NCI-H69 (cell line): Measurements from ENCODE around the gene OSTM1.

Experiments
- DNase-seq: peaks from one replicate; lab custom pipeline; 2025; lab: John Stamatoyannopoulos, UW

OSTM1 gene

DNA sequence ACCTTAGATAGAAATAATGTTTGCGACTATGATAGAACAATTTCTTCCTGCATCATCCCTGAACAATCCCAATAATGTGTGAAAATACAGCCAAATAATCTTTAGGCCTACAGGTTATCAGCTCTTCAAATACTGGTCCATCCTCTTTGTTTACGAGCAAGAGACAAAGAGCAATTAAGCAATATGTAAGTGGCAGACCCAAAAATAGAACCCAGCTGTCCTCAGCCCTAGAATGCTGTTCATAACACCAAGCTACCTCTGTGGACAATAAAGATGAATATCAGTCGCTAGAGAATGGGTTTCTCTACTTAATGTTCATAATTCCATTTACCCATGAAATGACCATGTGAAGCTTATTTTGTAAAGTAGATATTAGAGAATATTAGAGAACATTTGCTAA is 28.4 kb upstream of the OSTM1 start:
- no peak for DNase-seq

DNA sequence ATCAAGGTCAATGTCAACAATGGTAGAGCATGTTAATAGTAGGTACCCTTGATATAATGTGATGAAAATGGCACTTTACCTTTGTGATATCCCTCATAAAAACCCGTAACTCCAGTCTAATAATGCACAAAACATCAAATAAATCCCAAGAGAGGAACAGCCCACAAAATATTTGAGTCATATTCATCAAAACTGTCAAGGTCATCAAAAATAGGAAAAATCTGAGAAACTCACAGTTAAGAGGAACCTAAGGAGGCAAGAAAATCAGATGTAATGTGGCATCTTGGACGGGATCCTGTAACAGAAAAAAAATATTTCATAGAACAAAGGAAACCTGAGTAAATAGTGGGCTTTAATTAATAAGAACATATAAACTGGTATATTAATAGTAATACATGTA is 25.5 kb upstream of the OSTM1 start:
- no peak for DNase-seq

DNA sequence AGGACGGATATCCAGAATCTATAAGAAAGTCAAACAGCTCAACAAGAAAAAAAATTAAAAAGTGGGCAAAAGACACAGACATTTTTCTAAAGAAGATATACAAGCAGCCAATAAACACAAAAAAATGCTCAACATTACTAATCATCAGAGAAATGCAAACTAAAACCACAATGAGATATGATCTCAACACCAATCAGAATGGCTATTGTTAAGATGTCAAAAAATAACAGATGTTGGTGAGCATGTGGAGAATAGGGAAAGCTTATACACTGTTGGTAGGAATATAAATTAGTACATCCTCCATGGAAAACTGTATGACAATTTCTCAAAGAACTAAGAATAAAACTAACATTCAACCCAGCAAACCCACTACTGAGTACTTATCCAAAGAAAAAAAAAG is 23.3 kb upstream of the OSTM1 start:
- no peak for DNase-seq

DNA sequence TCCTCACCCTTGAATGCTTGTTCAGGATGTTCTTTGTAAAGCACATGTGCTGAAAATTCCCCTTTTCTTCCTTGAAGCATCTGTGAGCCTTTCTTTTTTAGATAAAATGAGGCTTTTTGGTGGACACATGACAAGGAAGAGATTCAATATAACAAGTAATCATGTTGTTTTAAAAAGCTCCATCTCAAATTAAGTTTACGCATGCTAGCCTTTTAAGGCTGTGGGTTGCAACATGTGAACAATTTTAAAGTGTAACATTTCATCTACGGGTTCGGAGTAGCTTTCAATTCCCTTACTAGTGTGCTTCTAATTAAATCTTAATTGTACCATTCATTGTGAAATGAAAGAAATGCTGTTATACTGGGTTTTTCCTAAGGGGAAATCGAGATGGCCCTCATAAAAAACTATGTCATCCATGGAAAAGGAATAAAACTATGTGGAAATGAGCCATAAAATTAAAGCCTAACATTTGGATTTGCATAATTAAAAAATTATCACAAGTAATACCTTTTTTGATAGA is 19.3 kb upstream of the OSTM1 start:
- DNase-seq: no peak

DNA sequence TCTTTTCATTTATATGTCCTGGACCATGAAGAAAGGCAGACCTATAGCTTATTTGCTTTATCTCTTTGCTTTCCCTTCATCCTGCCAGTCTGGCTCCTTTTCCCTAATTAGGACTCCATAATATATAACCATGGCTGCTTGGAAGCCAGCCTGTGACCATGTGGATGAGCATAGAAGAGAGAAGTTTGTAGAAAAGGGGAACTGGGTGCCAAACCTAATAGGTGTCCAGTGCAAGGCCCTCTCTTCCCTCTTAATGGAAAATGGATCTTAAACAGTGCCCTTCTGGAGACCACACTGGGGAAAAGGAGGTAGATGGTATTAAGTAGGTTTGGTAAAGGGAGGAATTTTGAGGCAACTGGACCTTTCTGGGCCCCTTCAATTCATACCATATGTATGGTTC is 16.7 kb upstream of the OSTM1 start:
- DNase-seq: no peak

DNA sequence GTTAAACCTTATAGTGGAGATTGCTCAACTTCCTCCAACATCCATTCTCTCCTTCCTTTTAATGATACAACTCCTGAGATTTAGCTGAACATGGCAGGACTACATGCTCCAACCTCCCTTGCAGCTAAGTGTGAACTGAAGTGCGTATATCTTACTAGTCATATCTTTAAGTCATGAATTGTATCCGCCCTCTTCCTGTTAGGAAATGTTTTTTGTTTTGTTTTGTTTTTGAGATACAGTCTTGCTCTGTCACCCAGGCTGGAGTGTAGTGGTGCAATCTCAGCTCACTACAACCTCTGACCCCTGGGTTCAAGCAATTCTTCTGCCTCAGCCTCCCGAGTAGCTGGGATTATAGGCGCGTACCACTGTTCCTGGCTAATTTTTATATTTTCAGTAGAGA is 8.8 kb upstream of the OSTM1 start:
- DNase-seq: no peak

DNA sequence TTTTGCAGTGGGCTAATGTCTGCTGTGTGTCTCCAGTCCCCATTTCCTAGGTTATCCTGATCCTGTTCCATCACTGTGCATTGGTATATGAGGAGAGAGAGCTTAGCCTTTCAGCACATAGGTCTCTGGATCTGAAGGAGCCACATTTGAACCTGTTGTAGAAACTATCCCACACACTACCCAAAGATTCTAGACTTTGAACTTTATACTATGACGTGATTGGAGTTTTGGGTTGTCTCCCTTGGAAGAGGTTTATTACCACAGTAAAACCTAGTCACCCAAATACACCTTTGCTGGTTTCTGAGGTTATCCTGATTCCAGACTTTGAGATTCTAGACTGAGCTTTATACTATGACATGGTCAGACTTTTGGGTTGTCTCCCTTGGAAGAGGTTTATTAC is 8.0 kb upstream of the OSTM1 start:
- no peak for DNase-seq

DNA sequence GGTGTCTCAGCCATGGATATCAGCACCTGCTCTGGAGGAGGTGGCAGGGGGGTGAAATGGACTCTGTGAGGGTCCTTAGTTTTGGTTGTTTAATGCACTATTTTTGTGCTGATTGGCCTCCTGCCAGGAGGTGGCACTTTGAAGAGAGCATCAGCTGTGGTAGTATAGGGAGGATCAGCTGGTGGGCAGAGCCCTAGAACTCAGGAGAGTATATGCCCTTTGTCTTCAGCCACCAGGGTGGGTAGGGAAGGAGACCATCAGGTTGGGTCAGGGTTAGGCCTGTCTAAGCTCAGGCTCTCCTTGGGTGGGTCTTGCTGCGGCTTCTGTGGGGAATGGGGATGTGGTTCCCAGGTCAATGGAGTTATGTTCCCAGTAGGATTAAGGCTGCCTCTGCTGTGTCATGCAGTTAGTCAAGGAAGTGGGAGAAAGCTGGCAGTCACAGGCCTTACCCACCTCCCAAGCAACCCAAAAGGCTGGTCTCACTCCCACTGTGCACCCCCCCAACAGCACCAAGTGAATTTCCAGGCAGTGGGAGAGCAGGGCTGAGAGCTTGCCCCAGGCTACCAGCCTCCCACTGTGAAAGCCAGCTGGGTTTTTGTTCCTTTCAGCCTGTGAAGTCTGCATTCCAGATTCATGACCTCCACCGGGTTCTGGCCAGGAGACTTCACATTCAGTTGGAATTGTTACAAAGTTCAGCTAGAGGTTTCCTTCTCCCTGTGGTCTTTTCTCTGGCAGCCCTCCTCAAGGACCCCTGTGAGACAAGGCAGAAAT is 5.7 kb upstream of the OSTM1 start:
- peak; percentile 67 for DNase-seq

DNA sequence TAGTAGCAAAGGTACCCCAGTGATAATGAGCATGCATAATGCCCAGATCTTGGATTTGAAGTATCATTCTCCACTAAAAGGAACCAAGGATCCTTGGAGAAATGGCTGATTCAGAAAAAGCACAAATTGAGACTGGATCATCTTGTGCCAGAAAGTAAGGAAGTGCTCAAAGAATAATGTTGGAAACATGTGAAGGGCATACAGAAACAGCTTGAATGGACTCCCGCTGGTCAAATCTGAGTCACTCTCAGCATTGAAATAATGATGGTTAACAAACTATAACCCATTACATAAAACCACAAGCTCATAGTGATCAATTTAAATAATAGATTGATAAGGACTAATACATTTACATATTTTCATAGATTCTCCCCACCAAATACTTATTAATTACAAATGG is 3.6 kb upstream of the OSTM1 start:
- DNase-seq: no peak

DNA sequence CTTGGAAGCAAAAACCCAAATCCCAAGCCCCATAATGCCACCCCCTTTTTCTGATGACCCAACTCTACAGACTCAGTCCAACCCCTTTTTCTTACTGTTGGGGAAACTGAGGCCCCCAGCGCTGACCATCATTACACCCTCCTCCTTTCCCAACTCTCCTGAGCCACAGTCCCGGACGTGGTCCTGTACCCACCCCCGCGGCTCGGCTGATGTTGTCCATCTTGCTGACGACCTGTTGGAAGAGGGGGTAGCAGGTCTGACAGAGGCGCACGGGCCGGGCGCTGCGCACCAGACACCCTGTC is 533 bp downstream of the OSTM1 start:
- no peak for DNase-seq

DNA sequence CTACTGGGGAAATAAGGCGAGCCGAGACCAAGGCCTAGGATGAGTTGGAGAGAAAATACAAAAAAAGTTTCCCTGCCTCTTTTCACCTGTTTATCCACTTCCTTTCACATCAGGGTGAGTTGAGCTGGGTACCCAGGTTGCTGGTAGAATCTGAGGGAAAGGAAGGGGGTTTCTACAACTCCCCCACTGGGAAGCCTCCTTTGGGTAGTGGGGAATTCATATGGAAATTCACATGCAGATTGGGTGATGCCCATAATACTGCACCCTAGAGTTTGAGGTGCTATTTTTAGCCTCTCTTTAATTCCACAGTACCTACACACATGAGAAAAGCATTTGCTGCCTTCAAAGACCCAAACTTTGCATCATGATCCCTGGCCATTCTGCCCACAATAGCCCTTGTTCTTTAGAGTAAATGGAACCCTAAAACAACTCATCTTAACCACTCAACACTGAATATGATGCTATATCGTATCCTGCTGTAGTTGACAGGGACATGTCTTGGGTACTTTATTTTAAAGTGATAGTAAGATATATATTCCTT is 2.7 kb downstream of the OSTM1 start:
- no peak for DNase-seq

DNA sequence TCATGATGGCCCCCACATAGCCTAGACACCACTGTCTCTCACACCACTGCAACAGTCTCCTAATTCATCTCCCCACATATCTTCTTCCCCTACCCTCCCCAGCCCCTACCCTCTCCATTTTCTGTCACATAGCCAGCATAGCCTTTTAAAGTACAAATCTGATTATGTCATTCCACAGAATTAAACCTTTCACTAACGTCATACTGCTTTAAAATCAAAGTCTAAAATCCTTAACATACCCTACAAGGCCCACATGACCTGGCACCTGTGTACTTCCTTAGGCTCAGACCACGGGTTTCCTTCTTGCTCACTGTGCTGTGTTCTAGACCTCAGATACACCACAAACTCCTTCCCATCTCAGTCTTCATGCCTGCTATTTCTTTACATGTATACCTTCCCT is 5.9 kb downstream of the OSTM1 start:
- DNase-seq: no peak

DNA sequence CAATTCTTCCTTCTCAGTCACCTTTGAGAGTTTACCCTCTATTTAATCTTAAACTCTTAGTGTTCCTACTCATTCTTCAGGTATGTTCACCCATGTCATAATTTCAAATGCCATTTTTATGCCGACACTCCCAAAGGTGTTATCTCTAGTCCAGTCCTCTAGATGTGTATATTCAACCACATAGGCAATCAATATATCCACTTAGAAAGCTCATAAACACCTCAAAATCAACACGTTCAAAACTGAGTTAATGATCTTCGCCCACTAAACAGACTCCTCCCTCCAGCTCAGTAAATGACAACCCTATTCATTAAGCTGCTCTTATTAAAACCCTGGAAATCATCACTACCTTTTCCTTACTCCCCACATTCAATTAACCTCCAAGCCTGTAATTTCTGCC is 6.4 kb downstream of the OSTM1 start:
- DNase-seq: no peak

DNA sequence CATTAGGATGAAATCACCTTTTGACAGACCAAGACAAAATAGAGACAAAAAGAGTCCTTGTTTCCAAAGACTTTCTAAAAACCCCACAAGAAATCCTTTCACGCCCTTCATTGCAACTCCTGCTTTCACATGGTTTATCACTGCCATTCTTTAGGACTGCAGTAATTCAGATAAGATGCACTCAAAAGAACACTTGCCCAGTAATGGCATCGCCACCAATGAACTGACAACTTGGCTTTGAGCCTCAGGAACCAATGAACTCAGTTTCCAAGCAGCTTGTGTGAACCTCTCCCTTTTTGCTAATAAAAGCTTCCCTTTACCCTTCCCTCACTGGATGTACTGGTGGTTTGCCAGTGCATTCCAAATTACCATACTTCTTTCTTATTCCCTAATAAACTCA is 21.8 kb downstream of the OSTM1 start:
- DNase-seq: no peak

DNA sequence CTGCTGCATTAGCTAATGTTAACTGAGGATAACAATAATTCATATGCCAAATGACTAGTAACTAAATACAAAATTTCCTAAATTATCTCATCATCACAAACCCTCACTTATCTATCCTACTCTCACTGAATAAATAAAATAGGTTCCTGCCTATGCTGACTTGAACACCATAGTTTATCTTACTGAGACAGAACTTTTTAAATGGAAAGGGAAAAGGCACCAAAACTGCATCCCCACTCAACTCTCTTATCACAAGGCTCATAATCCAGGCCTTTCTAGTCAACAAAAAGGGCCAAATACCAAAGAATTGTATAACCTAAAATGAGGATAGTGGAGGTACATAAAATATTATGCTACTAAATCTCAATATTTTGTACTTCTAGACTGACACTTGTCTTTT is 23.1 kb downstream of the OSTM1 start:
- DNase-seq: no peak

DNA sequence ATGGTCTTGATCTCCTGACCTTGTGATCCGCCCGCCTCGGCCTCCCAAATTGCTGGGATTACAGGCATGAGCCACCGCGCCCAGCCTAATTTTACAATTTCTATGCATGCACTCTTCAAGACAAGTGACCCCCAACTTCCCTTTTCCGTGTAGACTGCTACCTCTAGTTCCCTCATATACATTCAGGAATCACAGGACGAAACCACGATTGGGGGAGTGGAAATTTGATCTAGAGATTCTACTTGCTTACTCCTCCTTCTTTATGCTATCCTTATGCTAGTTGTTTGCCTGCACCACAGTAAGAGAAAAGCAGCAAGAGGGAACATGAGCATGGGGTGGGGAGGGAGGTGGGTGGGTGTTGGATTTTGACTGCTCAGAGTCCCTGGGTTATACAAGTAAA is 34.9 kb downstream of the OSTM1 start:
- no peak for DNase-seq

DNA sequence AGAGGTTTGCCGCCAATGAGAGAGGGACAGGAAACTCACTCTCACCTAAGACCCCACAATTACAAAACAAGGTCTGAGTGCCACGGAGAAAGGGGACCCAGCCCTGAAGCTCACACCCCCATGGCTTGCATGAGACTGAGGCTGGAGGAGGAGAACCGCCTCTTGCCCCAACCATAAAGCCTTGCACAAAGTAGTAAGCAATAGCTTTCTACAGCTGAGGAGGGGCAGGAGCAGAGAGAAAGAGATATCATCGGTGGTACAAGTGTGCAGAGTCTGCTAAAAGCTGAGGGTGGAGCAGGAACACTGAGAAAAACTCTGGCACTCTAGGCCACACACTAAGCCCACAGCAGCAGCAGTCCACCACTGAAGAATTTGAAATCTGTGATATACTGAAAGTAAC is 37.7 kb downstream of the OSTM1 start:
- DNase-seq: no peak

DNA sequence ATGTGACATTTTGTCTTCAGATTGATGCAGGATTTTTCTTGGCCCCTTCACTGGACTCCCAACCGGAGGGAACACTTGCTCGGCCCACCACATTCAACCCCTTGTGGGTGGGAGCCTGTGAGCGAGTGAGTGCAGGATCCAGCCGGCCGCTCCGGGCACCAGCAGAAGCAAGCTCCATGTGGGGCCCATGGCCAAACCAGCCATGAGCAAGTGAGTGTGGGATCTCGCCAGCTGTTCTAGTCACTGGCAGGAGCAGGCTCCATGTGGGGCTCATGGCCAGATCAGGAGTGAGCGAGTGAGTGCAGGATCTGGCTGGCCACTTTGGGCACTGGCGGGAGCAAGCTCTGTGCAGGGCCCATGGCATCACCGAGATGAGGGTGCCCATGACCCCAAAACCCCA is 42.6 kb downstream of the OSTM1 start:
- DNase-seq: no peak

DNA sequence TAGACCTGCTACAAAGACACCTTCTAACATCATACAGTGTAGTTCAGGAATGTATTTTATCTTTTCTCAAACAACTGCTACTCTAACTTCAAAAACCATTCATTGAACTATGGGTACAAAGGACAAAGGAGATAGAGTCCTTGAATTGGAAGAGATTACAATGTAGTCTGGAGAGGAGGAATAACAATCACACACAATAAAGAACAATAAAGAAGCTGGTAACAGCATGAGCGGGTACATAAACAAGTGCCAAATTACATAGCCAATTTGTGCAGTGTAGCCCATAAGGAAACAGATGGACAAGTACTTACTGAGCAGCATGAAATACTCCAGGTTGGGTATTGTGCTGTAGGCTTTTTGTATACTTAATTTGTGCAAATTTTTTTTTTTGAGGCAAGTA is 44.3 kb downstream of the OSTM1 start:
- DNase-seq: peak; percentile 92

DNA sequence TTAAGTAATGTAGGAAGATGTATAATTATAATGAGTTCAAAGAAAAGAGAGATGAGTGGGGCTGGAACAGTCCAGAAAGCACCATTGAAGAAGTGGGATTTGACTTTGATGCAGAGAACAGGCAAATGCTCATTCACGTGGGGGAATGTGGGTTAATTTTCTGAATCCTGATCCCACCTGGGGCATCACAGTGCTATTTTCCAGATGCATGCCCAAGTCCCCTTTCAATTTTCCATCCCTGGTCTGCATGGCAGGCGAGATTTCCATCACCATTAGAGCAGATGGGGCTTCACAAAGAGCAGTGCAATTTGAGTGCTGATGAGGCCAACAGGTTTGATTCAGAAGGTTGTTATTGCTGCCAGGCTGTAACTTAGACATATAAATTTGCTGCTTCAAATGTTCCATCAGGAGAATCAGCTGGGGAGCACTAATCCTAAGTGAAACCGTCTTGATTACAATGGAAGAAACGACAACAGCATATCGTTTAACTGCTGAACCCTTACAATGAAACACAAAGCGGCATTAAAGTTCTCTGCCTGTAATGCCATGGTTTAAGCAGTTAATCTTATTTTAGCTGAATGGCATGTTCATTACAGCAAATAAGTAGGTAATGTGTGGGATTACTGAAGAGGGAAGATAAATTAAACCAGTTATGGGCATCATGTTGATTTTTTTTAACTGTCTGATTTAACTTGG is 45.2 kb downstream of the OSTM1 start:
- DNase-seq: peak; percentile 95

DNA sequence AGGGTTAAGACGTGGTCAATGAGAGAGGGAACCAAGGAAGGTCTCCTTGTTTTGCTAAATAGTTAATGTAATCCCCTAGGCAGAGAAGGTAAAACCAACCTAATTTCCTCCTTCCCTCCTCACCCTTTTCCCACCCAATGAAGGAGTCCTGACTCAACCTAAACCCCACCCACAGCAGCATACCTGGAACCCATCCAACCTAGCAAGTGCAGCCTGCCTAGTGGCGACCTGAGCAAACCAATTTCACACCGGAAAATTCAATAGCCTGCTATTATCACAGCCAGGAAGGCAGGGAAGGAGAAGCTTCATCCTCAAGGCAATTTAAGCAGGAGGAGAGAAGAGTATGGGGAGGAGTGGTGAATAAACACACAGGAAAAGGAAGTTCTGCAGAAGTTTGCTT is 46.9 kb downstream of the OSTM1 start:
- peak; percentile 99 for DNase-seq

DNA sequence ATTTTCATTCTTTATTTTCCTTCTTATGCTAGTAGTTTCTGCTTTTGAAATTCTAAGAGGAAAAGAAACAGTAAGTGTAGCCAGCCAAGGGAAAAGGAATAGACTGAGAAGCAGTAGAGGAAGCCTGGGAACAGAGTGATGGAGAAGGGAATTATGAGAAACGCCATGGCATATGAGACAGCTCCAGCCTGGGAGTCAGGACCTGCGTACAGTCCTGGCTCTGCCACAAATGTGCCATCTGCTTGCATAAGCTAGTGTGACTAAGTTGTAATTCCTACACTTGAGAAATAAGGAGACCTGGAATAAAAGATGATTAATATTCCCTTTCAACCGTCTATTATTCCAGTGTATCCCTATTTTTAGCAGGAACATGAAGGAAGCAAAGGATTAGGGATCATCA is 47.5 kb downstream of the OSTM1 start:
- DNase-seq: peak; percentile 66

DNA sequence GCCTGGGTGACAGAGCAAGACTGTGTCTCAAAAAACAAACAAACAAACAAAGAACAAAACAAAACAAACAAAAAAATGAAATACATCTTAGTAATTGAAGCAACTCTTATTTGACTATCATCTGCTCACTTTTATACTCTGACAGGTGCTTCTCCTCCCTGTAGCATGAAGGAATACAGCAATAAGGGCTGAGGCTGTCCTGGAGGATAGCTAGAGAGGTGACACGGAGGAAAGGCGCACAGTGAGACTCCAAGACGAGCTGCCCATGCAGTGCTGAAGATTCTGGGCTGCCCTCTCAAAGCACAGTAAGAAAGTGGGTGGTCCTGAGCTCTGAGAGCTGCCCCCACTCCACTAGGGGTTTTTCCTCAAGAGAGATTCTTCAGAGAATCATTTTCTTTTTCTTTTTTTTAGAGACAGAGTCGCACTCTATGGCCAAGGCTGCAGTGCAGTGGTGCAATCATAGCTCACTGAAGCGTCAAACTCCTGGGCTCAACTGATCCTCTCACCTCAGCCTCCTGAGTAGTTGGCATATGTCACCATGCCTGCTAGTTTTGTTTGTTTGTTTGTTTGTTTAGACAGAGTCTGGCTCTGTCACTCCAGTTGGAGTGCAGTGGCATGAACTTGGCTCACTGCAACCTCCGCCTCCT is 50.0 kb downstream of the OSTM1 start:
- DNase-seq: no peak
